ENCODE measurements around the gene FRMD4A.

DNA sequence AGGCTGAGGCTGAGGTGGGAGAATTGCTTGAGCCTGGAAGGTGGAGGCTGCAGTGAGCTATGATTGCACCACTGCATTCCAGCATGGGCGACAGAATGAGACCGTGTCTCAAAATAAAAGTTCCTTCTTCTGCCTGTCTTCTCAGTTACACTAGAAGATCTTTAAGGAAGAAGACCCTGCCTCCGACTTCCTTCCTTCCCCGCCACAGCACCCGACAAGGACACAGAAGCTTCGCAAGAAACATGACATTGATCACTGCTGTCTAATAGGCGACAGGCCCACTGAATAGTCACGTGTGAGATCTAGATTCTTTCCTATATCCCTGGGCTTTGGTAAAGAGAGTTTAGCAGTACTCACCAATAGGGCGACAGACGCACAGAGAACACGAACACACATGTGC, 625.8 kb downstream of the FRMD4A start:
- no peak for TF ChIP-seq TAF1 (IDR thresholded peaks at IDR 0.05; ENCODE audit: borderline replicate concordance, low read depth, low read length)
- TF ChIP-seq FOXM1 (IDR thresholded peaks at IDR 0.05; ENCODE audit: low read depth, low read length) = no peak
- TF ChIP-seq ZSCAN29 (IDR thresholded peaks at IDR 0.05) = no peak

Measured in GM12878 (cell line).